Activated CD4-positive, alpha-beta T cell treated with anti-CD3 and anti-CD28 coated beads, Interleukin-2, amount 10 ng/mL, durations not matched to agents 24 days and 14 days (primary cell): ENCODE measurements around the gene ASCL3. TPM values are rescaled to one million over a fixed set of nuclear protein-coding genes. Genes with fewer than 3 reads are reported as not detected.
A peak's percentile ranks its signal among the peaks of the same experiment; 100 is the strongest.
"Not testable (repeated sequence)": the region's sequence is repeated elsewhere in the genome, so short reads cannot be mapped to it uniquely, and the experiment has no call there.

ENCODE experiments used
- DNase-seq: peaks from one replicate; pipeline ENCODE4 v3.0.0; 2022
- H3K27ac Mint-ChIP-seq: one replicate; pipeline ENCODE4 v1.8.0; 2022; ENCODE audit warnings: mild to moderate bottlenecking, mixed read lengths
- H3K27me3 Mint-ChIP-seq: one replicate; pipeline ENCODE4 v1.8.0; 2022; ENCODE audit warnings: mixed read lengths
- H3K36me3 Mint-ChIP-seq: one replicate; pipeline ENCODE4 v1.8.0; 2022; ENCODE audit warnings: low read depth, mild to moderate bottlenecking, mixed read lengths
- H3K4me1 Mint-ChIP-seq: one replicate; pipeline ENCODE4 v1.8.0; 2021; ENCODE audit warnings: mixed read lengths
- H3K4me3 Mint-ChIP-seq: one replicate; pipeline ENCODE4 v1.8.0; 2022; ENCODE audit warnings: mild to moderate bottlenecking, moderate library complexity, mixed read lengths
- H3K9me3 Mint-ChIP-seq: one replicate; pipeline ENCODE4 v1.8.0; 2021; ENCODE audit warnings: mixed read lengths
- intact Hi-C: fragments of 100-400 bp; cut with micrococcal nuclease; formaldehyde crosslinking; loops from one replicate; pipeline ENCODE4 v1.15.1; 2023
- total RNA-seq: library from RNA; stranded (reverse); gene quantifications from 2 replicates; pipeline ENCODE4 v1.2.3, GENCODE V29; 2022

The ASCL3 gene
- total RNA-seq, 1 donor from 2014 or later: not detected

DNA sequence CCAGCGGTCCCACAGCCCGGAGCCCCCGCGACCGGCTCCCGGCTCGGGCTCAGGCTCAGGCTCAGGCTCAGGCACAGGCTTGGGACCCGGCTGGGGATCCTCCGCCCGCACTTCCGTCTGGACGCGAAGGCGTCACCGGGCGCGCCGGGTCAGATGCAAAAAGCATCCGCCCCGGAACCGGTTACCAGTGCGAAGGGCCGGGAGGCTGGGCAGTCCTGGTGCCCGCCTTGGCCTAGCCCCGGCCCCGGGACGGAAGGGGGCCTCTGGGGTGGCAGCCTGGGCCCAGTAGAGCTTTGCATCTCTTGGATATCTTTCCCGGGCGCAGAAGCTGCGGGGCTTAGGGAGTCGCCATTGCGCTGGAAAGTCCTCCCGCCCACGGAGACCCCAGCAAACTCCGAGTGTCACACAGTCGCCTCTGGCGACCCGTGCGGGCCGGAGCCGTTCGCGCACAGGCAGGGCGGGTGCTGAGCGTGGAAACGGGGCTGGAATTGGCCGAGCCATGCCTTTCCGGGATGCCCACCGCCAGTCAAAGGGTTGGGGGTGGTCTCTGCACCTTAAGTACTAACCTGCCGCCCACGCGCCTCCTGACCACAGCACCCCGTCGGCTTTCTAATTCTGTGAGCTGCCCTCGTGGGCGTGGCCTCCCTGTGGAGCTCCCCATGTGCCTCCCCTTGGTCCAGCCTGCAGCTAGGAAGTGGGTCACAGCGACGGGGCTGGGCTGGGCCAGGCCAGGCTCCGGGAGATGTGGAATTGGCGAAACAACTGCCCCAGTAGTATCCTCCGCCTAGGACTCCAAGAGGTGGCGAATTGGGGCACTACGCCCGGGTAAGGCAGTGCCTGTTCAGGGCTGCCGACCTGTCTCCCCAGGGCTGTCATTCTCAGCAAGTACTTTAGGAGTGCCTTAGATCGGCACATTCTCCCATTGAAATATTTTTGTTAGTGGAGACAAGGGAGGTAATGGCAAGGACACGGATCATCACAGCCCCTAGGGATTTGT lies 21.8 kb upstream of the ASCL3 start, which contains the start of gene TMEM9B:
Gene TMEM9B, minus strand, starts transcription at position 119 of the 997 bp plus-strand sequence. CDS start 129 bp downstream, outside the sequence.
- Mint-ChIP-seq H3K4me3 (peak within 1 kb of the TSS; percentile 100), H3K27ac (peak within 1 kb of the TSS; percentile 95), H3K4me1 (peaks cover 30% of the 10 kb centered on the region), H3K36me3 (peaks cover 7% of the 10 kb centered on the region), H3K27me3 (no peaks in the 10 kb centered on the region), H3K9me3 (no peaks in the 10 kb centered on the region)
- peak; percentile 95 for DNase-seq
- intact Hi-C loops: loop anchor here (1.0 to 10.0 kb wide), 9 partner anchors 39 to 977 kb away; partner anchors contain the start of genes AKIP1, EIF3F, IPO7 and WEE1

GRCh38 chr11:8963569-8964323 lies 20.9 kb upstream of the ASCL3 start:
- intact Hi-C loops: loop anchor here (1.0 to 10.0 kb wide), 9 partner anchors 40 to 976 kb away; partner anchors contain the start of genes AKIP1, EIF3F, IPO7 and WEE1
- H3K9me3 Mint-ChIP-seq: no peaks in the 10 kb centered on the region
- H3K27ac Mint-ChIP-seq: peak overlapping the region; percentile 95
- DNase-seq: peak; percentile 94
- peak overlapping the region; percentile 100 for H3K4me3 Mint-ChIP-seq
- peaks cover 33% of the 10 kb centered on the region for H3K4me1 Mint-ChIP-seq
- peaks cover 7% of the 10 kb centered on the region for H3K36me3 Mint-ChIP-seq
- no peaks in the 10 kb centered on the region for H3K27me3 Mint-ChIP-seq

GRCh38 chr11:8962841-8963240 lies 20.0 kb upstream of the ASCL3 start:
- H3K4me1 Mint-ChIP-seq: peaks cover 34% of the 10 kb centered on the region
- peak overlapping the region; percentile 100 for H3K4me3 Mint-ChIP-seq
- peak overlapping the region; percentile 78 for H3K27ac Mint-ChIP-seq
- intact Hi-C loops: loop anchor here (5.0 to 10.0 kb wide), 5 partner anchors 174 to 976 kb away; partner anchors contain the start of genes EIF3F, WEE1 and ZNF143
- H3K36me3 Mint-ChIP-seq: peaks cover 7% of the 10 kb centered on the region
- no peaks in the 10 kb centered on the region for H3K27me3 Mint-ChIP-seq
- no peak for DNase-seq
- no peaks in the 10 kb centered on the region for H3K9me3 Mint-ChIP-seq

DNA sequence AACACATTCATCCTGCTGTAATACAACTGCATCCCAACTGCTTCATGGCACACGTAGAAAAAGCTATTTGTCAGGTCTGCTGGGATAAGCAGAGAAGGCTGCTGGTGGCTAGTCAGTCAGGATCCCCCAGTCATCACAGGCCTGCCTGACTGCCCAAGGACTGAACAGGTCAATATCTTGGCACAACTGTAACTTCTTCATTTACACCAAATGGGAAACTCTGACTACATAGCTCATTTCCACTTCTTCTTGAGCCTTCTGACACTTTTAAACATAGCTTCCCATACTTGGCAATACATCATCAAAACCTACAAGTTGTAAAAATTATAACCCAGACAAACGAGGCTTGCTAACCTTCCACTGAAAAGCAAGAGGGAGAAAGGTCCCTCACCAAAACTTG lies 18.6 kb upstream of the ASCL3 start:
- intact Hi-C loops: loop anchor here (5.0 to 10.0 kb wide), 5 partner anchors 176 to 974 kb away; partner anchors contain the start of genes EIF3F, WEE1 and ZNF143
- Mint-ChIP-seq H3K36me3 (peaks cover 13% of the 10 kb centered on the region), H3K9me3 (no peaks in the 10 kb centered on the region), H3K27me3 (no peaks in the 10 kb centered on the region), H3K4me1 (peaks cover 36% of the 10 kb centered on the region), H3K4me3 (no peak overlapping the region), H3K27ac (peak overlapping the region; percentile 36)
- no peak for DNase-seq

GRCh38 chr11:8959546-8960166 lies 16.8 kb upstream of the ASCL3 start:
- intact Hi-C loops: loop anchor here (1.0 to 10.0 kb wide), 6 partner anchors 45 to 972 kb away; partner anchors contain the start of genes EIF3F, WEE1 and ZNF143
- no peak overlapping the region for H3K27ac Mint-ChIP-seq
- peaks cover 29% of the 10 kb centered on the region for H3K4me1 Mint-ChIP-seq
- H3K9me3 Mint-ChIP-seq: no peaks in the 10 kb centered on the region
- H3K27me3 Mint-ChIP-seq: no peaks in the 10 kb centered on the region
- H3K36me3 Mint-ChIP-seq: peaks cover 21% of the 10 kb centered on the region
- DNase-seq: peak; percentile 83
- no peak overlapping the region for H3K4me3 Mint-ChIP-seq

DNA sequence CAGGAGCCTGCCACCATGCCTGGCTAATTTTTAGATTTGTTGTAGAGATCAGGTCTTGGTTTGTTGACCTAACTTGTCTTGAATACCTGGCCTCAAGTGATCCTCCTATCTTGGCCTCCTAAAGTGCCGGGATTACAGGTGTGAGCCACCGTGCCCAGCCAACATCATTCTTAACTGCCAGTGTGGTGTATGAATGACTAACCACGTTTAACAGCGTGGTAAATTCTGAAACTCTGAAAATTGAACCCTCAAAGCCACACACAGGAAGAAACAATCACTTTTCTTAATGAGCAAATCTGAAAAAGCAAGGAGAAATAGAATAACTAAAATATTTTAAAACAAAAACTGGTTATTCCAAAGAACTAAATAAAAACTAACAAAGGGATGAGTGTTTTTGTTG lies 14.0 kb upstream of the ASCL3 start:
- no peaks in the 10 kb centered on the region for H3K27me3 Mint-ChIP-seq
- no peak overlapping the region for H3K27ac Mint-ChIP-seq
- peaks cover 17% of the 10 kb centered on the region for H3K4me1 Mint-ChIP-seq
- intact Hi-C loops: no loop called here
- DNase-seq: no peak
- H3K36me3 Mint-ChIP-seq: peaks cover 29% of the 10 kb centered on the region
- no peak overlapping the region for H3K4me3 Mint-ChIP-seq
- H3K9me3 Mint-ChIP-seq: no peaks in the 10 kb centered on the region

GRCh38 chr11:8948886-8949285 lies 6.1 kb upstream of the ASCL3 start:
- Mint-ChIP-seq H3K27me3 (peaks cover 2% of the 10 kb centered on the region), H3K27ac (no peak overlapping the region), H3K36me3 (peaks cover 38% of the 10 kb centered on the region), H3K4me3 (no peak overlapping the region), H3K9me3 (no peaks in the 10 kb centered on the region), H3K4me1 (no peaks in the 10 kb centered on the region)
- DNase-seq: no peak
- intact Hi-C loops: no loop called here

- peaks cover 7% of the 10 kb centered on the region for H3K27me3 Mint-ChIP-seq
- no peak overlapping the region for H3K27ac Mint-ChIP-seq
- H3K36me3 Mint-ChIP-seq: peaks cover 28% of the 10 kb centered on the region
These were observed 4.6 kb upstream of the ASCL3 start for GRCh38 chr11:8947230-8947943.

DNA sequence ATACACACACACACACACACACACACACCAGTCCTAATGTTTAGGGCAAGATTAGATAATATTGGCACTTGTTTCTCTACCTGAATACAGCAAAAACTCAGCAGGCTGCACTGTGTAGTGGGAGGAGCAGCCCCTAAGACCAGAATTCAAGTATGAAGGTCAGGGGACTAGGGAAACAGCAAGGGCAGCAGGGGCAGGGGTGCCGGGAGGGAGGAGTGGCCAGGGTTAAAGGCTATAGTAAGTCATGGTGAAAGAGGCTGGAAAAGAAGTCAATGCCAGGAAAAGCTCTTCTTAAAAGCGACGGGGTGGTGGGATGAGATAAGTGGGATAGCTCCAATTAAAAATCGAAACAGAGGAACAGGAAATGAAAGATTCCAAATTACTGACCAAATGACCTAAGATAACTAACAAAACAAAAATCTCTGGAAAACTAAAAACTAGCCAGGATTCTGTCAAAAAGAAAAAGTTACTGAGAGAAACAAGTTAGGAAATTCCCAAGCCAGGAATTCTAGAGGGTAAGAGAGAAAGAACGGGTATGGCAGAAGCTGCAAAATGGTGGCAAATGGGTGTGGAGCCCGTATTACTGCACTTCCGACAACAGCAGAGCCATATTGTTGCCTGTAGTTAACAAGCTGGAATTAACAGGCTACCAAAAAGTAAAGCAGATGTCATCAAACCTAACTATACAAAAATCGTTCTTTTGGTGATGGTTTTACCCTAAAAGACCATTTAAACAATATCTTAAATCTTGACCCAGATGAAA lies 1.3 kb downstream of the ASCL3 start:
- H3K4me1 Mint-ChIP-seq: peaks cover 3% of the 10 kb centered on the region
- no peaks in the 10 kb centered on the region for H3K36me3 Mint-ChIP-seq
- H3K27ac Mint-ChIP-seq: no peak overlapping the region
- H3K4me3 Mint-ChIP-seq: no peak overlapping the region
- H3K27me3 Mint-ChIP-seq: peaks cover 24% of the 10 kb centered on the region
- DNase-seq: no peak
- intact Hi-C loops: no loop called here
- H3K9me3 Mint-ChIP-seq: no peaks in the 10 kb centered on the region

More at GRCh38 chr11:8947230-8947943, 4.6 kb upstream of the ASCL3 start:
- DNase-seq: no peak
- intact Hi-C loops: no loop called here
- Mint-ChIP-seq H3K4me1 (no peaks in the 10 kb centered on the region), H3K9me3 (no peaks in the 10 kb centered on the region), H3K4me3 (no peak overlapping the region)

DNA sequence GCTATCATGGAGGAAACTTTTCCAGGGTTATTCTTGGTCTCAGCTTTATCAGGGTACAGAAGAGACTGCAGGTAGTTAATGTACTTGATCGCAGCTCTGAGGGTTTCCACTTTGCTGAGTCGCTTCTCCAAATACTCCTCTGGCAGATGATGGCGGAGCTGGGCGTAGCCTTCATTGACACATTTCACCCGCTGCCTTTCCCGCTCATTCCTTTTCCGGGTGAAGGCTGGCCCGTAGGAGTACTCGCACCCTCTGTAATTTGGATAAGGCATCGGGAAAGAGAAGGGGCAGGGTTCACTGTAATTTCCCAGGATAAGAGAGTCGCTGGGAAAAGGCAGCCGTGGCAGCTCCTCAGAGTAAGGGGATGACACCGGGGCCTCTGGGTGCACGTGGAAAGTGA lies 5.2 kb downstream of the ASCL3 start:
- Mint-ChIP-seq H3K27me3 (peaks cover 18% of the 10 kb centered on the region), H3K9me3 (no peaks in the 10 kb centered on the region), H3K4me1 (peaks cover 9% of the 10 kb centered on the region), H3K27ac (no peak overlapping the region), H3K36me3 (no peaks in the 10 kb centered on the region), H3K4me3 (no peak overlapping the region)
- intact Hi-C loops: no loop called here
- no peak for DNase-seq

GRCh38 chr11:8937159-8937558 lies 5.7 kb downstream of the ASCL3 start:
- Mint-ChIP-seq H3K4me3 (no peak overlapping the region), H3K27me3 (peaks cover 15% of the 10 kb centered on the region), H3K27ac (no peak overlapping the region), H3K36me3 (no peaks in the 10 kb centered on the region), H3K4me1 (peaks cover 9% of the 10 kb centered on the region), H3K9me3 (no peaks in the 10 kb centered on the region)
- DNase-seq: no peak
- intact Hi-C loops: no loop called here

DNA sequence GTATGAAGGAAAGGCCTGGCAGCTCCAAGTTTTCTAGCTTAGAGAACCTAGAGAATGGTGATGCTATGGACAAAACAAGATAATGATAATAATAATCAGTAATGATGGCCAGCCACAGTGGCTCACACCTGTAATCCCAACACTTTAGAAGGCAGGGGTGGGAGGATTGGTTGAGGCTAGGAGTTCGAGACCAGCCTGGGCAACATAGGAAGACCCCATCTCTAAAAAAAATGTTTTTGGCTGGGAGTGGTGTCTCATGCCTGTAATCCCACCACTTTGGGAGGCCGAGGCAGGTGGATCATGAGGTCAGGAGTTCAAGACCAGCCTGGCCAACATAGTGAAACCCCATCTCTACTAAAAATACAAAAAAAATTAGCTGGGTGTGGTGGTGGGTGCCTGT lies 7.0 kb downstream of the ASCL3 start:
- intact Hi-C loops, H3K27me3 Mint-ChIP-seq, H3K27ac Mint-ChIP-seq, DNase-seq, H3K9me3 Mint-ChIP-seq, H3K36me3 Mint-ChIP-seq, H3K4me3 Mint-ChIP-seq, H3K4me1 Mint-ChIP-seq: not testable (repeated sequence)
